ENCODE measurements around the gene XPO4.

- TF ChIP-seq CTCF (IDR thresholded peaks at IDR 0.05; ENCODE audit: extremely low read depth in 1 of 2, insufficient read depth in 1 of 2, low read depth in 1 of 2, low read length in 2 of 2): no peak
- no peak for TF ChIP-seq POLR2A (IDR thresholded peaks at IDR 0.05; ENCODE audit: low read depth, low read length)
- no peak for TF ChIP-seq EZH2 (IDR thresholded peaks at IDR 0.05; ENCODE audit: borderline replicate concordance, low read depth, low read length, severe bottlenecking)
- no peak for TF ChIP-seq POLR2AphosphoS5 (IDR thresholded peaks at IDR 0.05; ENCODE audit: insufficient read depth, low read depth, low read length)
- TF ChIP-seq FOS (IDR thresholded peaks at IDR 0.05; ENCODE audit: borderline replicate concordance, insufficient read depth, low read length): no peak
- TF ChIP-seq JUN (IDR thresholded peaks at IDR 0.05; ENCODE audit: borderline replicate concordance, insufficient read depth, insufficient read length, low read depth): no peak
- TF ChIP-seq MYC (IDR thresholded peaks at IDR 0.05; ENCODE audit: low read depth, low read length): no peak
These were observed 2.4 kb upstream of the XPO4 start for GRCh38 chr13:20904908-20905307.

All from endothelial cell of umbilical vein (primary cell).